HepG2 (cell line): ENCODE data around the gene PTCD3. TPM values are rescaled to one million over a fixed set of nuclear protein-coding genes. Genes with fewer than 3 reads are reported as not detected.

Experiments used
- ATAC-seq: fragments of 200-7000 bp; cut with Tn5 transposase; 3 replicates; pipeline ENCODE4 v1.9.1; 2020; ENCODE audit warnings: mild to moderate bottlenecking, moderate library complexity
- BruUV-seq: library from RNA; stranded (reverse); fragments of 400-500 nt; replicated peaks from 2 replicates; lab custom pipeline; 2021; lab: Mats Ljungman, UMichigan
- CTCF ChIA-PET: fragments of 300-600 bp; formaldehyde crosslinking; extraction: SDS; loops from one replicate; lab custom pipeline; 2021; ENCODE audit warnings: low total read pairs, inconsistent platforms, low intra/inter-chr PET ratio; lab: Yijun Ruan, JAX
- POLR2A ChIA-PET: fragments of 350-600 bp; sonication (Branson Sonifier 250); formaldehyde crosslinking; loops from one replicate; lab custom pipeline; 2020; ENCODE audit warnings: antibody characterized with exemption, inconsistent platforms; lab: Yijun Ruan, JAX
- DNase-seq: peaks from one replicate; pipeline ENCODE4 v3.0.0-alpha.2; 2015; ENCODE audit warnings: low spot score
- FAIRE-seq: peaks from 3 replicates; lab custom pipeline; 2011; peaks lifted over from hg19 to GRCh38; lab: Jason Lieb, UNC
- H2AFZ ChIP-seq: one replicate; pipeline ENCODE4 v1.6.1; 2011; ENCODE audit warnings: low read length, inconsistent platforms
- H3K27ac ChIP-seq: fragments of 300-600 bp; 3 replicates; pipeline ENCODE4 v1.8.0; 2011; ENCODE audit warnings: mixed run types, mild to moderate bottlenecking, mixed read lengths, low read length, inconsistent platforms; ENCODE audit not compliant: insufficient read depth; ENCODE audit errors: extremely low read length
- H3K27me3 ChIP-seq, 2 experiments: fragments of 200-600 bp in 1 of 2; 2 replicates in 1 of 2; 3 replicates in 1 of 2; pipeline versions ENCODE4 v1.6.0 to v1.8.0; 2011; ENCODE audit warnings: low read length in 2 of 2, mild to moderate bottlenecking in 2 of 2, moderate library complexity in 2 of 2, inconsistent platforms in 1 of 2; ENCODE audit not compliant: insufficient read depth in 2 of 2, control insufficient read depth in 1 of 2
- H3K36me3 ChIP-seq, 2 experiments: fragments of 200-600 bp in 1 of 2; replicated peaks in 1 of 2; 2 replicates in 1 of 2; 3 replicates in 1 of 2; pipeline versions ENCODE4 v1.5.1 to v1.8.0; 2011; ENCODE audit warnings: low read length in 2 of 2, inconsistent platforms in 1 of 2; ENCODE audit not compliant: insufficient read depth in 2 of 2, control insufficient read depth in 1 of 2
- H3K4me1 ChIP-seq: 2 replicates; pipeline ENCODE4 v1.5.1; 2012; ENCODE audit warnings: low read length, inconsistent platforms; ENCODE audit not compliant: insufficient read depth
- H3K4me2 ChIP-seq: 2 replicates; pipeline ENCODE4 v1.6.0; 2011; ENCODE audit warnings: low read depth, low read length, inconsistent platforms
- H3K4me3 ChIP-seq, 3 experiments: fragments of 200-600 bp in 1 of 3; sonication (generic), shearing (Covaris generic) in 1 of 3; replicated peaks in 1 of 3; 2 replicates each; pipeline ENCODE4 v1.5.1; 2011 to 2016; ENCODE audit warnings: low read length in 3 of 3, inconsistent platforms in 2 of 3, low read depth in 2 of 3, mild to moderate bottlenecking in 2 of 3, control low read depth in 1 of 3, mixed read lengths in 1 of 3; ENCODE audit not compliant: insufficient read depth in 1 of 3
- H3K79me2 ChIP-seq: one replicate; pipeline ENCODE4 v1.6.1; 2011; ENCODE audit warnings: low read length, inconsistent platforms; ENCODE audit not compliant: insufficient read depth
- H3K9ac ChIP-seq: 2 replicates; pipeline ENCODE4 v1.6.0; 2011; ENCODE audit warnings: mild to moderate bottlenecking, low read depth, low read length, inconsistent platforms; ENCODE audit not compliant: insufficient read depth
- H3K9me3 ChIP-seq: 2 replicates; pipeline ENCODE4 v1.5.1; 2012; ENCODE audit warnings: mild to moderate bottlenecking, low read length
- H4K20me1 ChIP-seq: 2 replicates; pipeline ENCODE4 v1.6.0; 2011; ENCODE audit warnings: inconsistent platforms, mild to moderate bottlenecking, low read length, moderate library complexity; ENCODE audit not compliant: insufficient read depth
- BCLAF1 ChIP-seq: fragments of 450-650 bp; IDR thresholded peaks from 2 replicates; pipeline ENCODE4 v1.6.1; 2017; ENCODE audit warnings: mild to moderate bottlenecking
- CBFB ChIP-seq: sonication (generic); formaldehyde crosslinking; IDR thresholded peaks from 2 replicates; pipeline ENCODE4 v1.4.0; 2020; ENCODE audit warnings: missing genetic modification reagents
- CBX1 ChIP-seq: IDR thresholded peaks from one replicate; pipeline ENCODE4 v1.6.1; 2016; ENCODE audit warnings: antibody characterized with exemption, low read depth
- E2F1 ChIP-seq: sonication (generic); formaldehyde crosslinking; IDR thresholded peaks from 2 replicates; pipeline ENCODE4 v1.5.0; 2020; ENCODE audit warnings: missing genetic modification reagents
- FOXO4 ChIP-seq: sonication (generic); formaldehyde crosslinking; conservative IDR thresholded peaks from 2 replicates; pipeline ENCODE4 v1.8.1; 2023; ENCODE audit warnings: missing genetic modification reagents
- GMEB1 ChIP-seq: sonication (generic); formaldehyde crosslinking; IDR thresholded peaks from 2 replicates; pipeline ENCODE4 v1.5.1; 2020; ENCODE audit warnings: missing genetic modification reagents, mild to moderate bottlenecking, borderline replicate concordance
- KDM1A ChIP-seq: IDR thresholded peaks from 2 replicates; pipeline ENCODE4 v1.6.1; 2016; ENCODE audit warnings: missing compliant biosample characterization
- SOX6 ChIP-seq, 2 experiments: fragments of 450-650 bp in 1 of 2; sonication (generic) in 1 of 2; formaldehyde crosslinking in 1 of 2; IDR thresholded peaks; 2 replicates each; pipeline versions ENCODE4 v1.4.0 to v1.6.1; 2017 to 2020; ENCODE audit warnings: antibody characterized with exemption in 1 of 2, mild to moderate bottlenecking in 1 of 2, missing genetic modification reagents in 1 of 2
- SP140L ChIP-seq: sonication (generic); formaldehyde crosslinking; IDR thresholded peaks from 2 replicates; pipeline ENCODE4 v1.4.0; 2020; ENCODE audit warnings: missing genetic modification reagents, borderline replicate concordance
- TFDP2 ChIP-seq: sonication (generic); formaldehyde crosslinking; IDR thresholded peaks from 2 replicates; pipeline ENCODE4 v1.4.0; 2020; ENCODE audit warnings: missing genetic modification reagents
- ZNF143 ChIP-seq: sonication (generic); formaldehyde crosslinking; IDR thresholded peaks from 2 replicates; pipeline ENCODE4 v1.4.0; 2020; ENCODE audit warnings: missing genetic modification reagents
- ZNF253 ChIP-seq: sonication (generic); formaldehyde crosslinking; IDR thresholded peaks from 2 replicates; pipeline ENCODE4 v1.8.0; 2022; ENCODE audit warnings: mild to moderate bottlenecking, missing genetic modification reagents, borderline replicate concordance
- ZNF615 ChIP-seq: sonication (generic); formaldehyde crosslinking; IDR thresholded peaks from 2 replicates; pipeline ENCODE4 v1.5.0; 2020; ENCODE audit warnings: mild to moderate bottlenecking, missing genetic modification reagents, borderline replicate concordance
- ZNF644 ChIP-seq: IDR thresholded peaks from 2 replicates; pipeline ENCODE4 v1.6.1; 2016; ENCODE audit warnings: low read depth
- ZNF784 ChIP-seq: sonication (generic); formaldehyde crosslinking; IDR thresholded peaks from 2 replicates; pipeline ENCODE4 v1.5.1; 2020; ENCODE audit warnings: missing genetic modification reagents, mild to moderate bottlenecking, borderline replicate concordance
- WGBS: methylation state at CpG from one replicate; pipeline ENCODE4 v1.1.6; 2017; ENCODE audit warnings: low lambda C conversion rate; 5-methylcytosine and 5-hydroxymethylcytosine counted together
- in situ Hi-C: cut with HindIII; loops from 2 replicates; pipeline ENCODE4 v1.10.0; 2017; ENCODE audit warnings: low pct_unique_long_range_greater_than_20kb; ENCODE audit not compliant: extremely low pct_ligation_motif_present
- intact Hi-C: fragments of 100-400 bp; cut with micrococcal nuclease; formaldehyde crosslinking; loops from one replicate; pipeline ENCODE4 v1.10.0; 2022; ENCODE audit not compliant: unreplicated experiment
- polyA plus RNA-seq, 8 experiments: library from polyadenylated mRNA; depleted of rRNA in 3 of 8; stranded (reverse) in 7 of 8; unstranded in 1 of 8; fragments of >200 nt; fragmentation: Illumina TruSeq in 4 of 8; extraction: Trizol in 4 of 8; gene quantifications; 2 replicates each; pipeline versions ENCODE4 v1.2.1 to v1.2.3, GENCODE V29; 2011 to 2016; ENCODE audit warnings: low read depth in 4 of 8, missing spikeins in 1 of 8, mixed read lengths in 1 of 8; ENCODE audit not compliant: insufficient read depth in 1 of 8
- total RNA-seq, 5 experiments: library from RNA; depleted of rRNA; stranded (reverse); fragments of >200 nt; fragmentation: Illumina TruSeq; extraction: Trizol; gene quantifications; 2 replicates each; pipeline ENCODE4 v1.2.3, GENCODE V29; 2016; ENCODE audit warnings: low read depth in 1 of 5

The PTCD3 gene
- total and polyA plus RNA-seq, 2 of the 13 experiments (the other 11 are each of a cell fraction or from before 2014, with no cell fraction given): 124 to 309 TPM

DNA sequence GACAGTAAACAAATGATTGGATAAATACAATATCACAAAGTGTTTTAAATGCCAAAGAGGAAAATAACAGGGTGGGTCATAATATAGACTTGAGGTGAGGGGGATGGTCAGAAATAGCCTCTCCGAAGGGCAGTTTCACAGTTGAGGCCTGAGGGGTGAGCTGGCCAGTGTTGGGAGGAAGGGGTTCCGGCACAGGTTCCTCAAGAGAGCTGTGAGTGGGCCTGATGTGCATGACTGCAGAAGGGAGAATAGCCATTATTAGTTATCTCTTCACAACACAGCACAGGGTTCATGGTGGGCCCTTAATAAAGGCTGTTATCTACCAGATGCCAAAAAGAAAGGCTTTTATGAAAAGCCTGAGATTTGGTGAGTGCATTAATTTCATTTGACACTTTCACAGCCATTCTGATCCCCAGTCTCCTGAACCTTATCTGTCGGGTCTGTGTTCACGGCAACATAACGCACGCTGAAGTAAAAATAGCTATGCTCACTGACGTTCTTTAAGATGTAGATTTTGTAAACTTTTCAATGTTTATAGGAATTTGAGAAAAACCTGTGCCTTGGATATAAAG is 39.9 kb upstream of the PTCD3 start:
- ATAC-seq (no peak), FAIRE-seq (no peak), DNase-seq (no peak)
- Histone ChIP-seq H3K9ac (no peak overlapping the region), H3K27ac (no peak overlapping the region), H3K9me3 (no peaks in the 10 kb centered on the region), H3K4me1 (peaks cover 13% of the 10 kb centered on the region), H2AFZ (no peak overlapping the region), H3K36me3 (peaks cover 35 to 95% of the 10 kb centered on the region in 2 experiments), H3K79me2 (no peaks in the 10 kb centered on the region), H3K4me2 (no peak overlapping the region), H3K27me3 (no peaks in the 10 kb centered on the region), H3K4me3 (no peak overlapping the region), H4K20me1 (no peaks in the 10 kb centered on the region)
- 96% methylated on average over 7 of the region's 7 CpGs for WGBS
- BruUV-seq: no TSS peak
- intact Hi-C loops: no loop called here
- ChIA-PET CTCF (no interaction called here), POLR2A (no interaction called here)
- in situ Hi-C loops: no loop called here
- TF ChIP-seq TFDP2 (CRISPR knock-in tag) (no peak), FOXO4 (CRISPR knock-in tag) (no peak), CBFB (CRISPR knock-in tag) (no peak), E2F1 (CRISPR knock-in tag) (no peak), CBX1 (no peak), ZNF784 (CRISPR knock-in tag) (no peak), GMEB1 (CRISPR knock-in tag) (no peak), BCLAF1 (no peak), ZNF644 (CRISPR knock-in tag) (no peak), KDM1A (no peak), SOX6 (IDR thresholded peaks at IDR 0.05) (no peak), SOX6 (CRISPR knock-in tag; IDR thresholded peaks at IDR 0.05) (no peak), ZNF253 (CRISPR knock-in tag) (no peak), SP140L (CRISPR knock-in tag) (no peak), ZNF615 (CRISPR knock-in tag) (no peak), ZNF143 (no peak)
